ENCODE measurements around the gene WNK2. TPM values are rescaled to one million over a fixed set of nuclear protein-coding genes. Genes with fewer than 3 reads are reported as not detected.

WNK2 gene
- total RNA-seq, 1 experiment from 2014 or later: not detected

GRCh38 chr9:93185266-93186214 lies 1.6 kb downstream of the WNK2 start:
- no peak for DNase-seq (ENCODE audit: low spot score)

- no peak for DNase-seq (ENCODE audit: low spot score)
Measured at GRCh38 chr9:93186215-93186945, 2.4 kb downstream of the WNK2 start.

GRCh38 chr9:93187047-93187446 lies 3.1 kb downstream of the WNK2 start:
- no peak for DNase-seq (ENCODE audit: low spot score)

GRCh38 chr9:93187574-93187973 lies 3.6 kb downstream of the WNK2 start:
- DNase-seq (ENCODE audit: low spot score): no peak

GRCh38 chr9:93188426-93189368 lies 4.8 kb downstream of the WNK2 start:
- DNase-seq (ENCODE audit: low spot score): no peak

- DNase-seq (ENCODE audit: low spot score): no peak
Measured at GRCh38 chr9:93189369-93190132, 5.6 kb downstream of the WNK2 start.

GRCh38 chr9:93190133-93190525 lies 6.2 kb downstream of the WNK2 start:
- DNase-seq (ENCODE audit: low spot score): no peak

GRCh38 chr9:93190656-93191353 lies 6.9 kb downstream of the WNK2 start:
- no peak for DNase-seq (ENCODE audit: low spot score)

- DNase-seq (ENCODE audit: low spot score): no peak
Measured at GRCh38 chr9:93191354-93191660, 7.4 kb downstream of the WNK2 start.

- no peak for DNase-seq (ENCODE audit: low spot score)
Measured at GRCh38 chr9:93192721-93193387, 8.9 kb downstream of the WNK2 start.

GRCh38 chr9:93193388-93194220 lies 9.7 kb downstream of the WNK2 start:
- DNase-seq (ENCODE audit: low spot score): no peak

GRCh38 chr9:93194221-93194625 lies 10.3 kb downstream of the WNK2 start:
- DNase-seq (ENCODE audit: low spot score): no peak

- no peak for DNase-seq (ENCODE audit: low spot score)
Measured at GRCh38 chr9:93194641-93195040, 10.7 kb downstream of the WNK2 start.

- no peak for DNase-seq (ENCODE audit: low spot score)
Measured at GRCh38 chr9:93196096-93197055, 12.4 kb downstream of the WNK2 start.

GRCh38 chr9:93197670-93198069 lies 13.7 kb downstream of the WNK2 start:
- no peak for DNase-seq (ENCODE audit: low spot score)

GRCh38 chr9:93198117-93198837 lies 14.3 kb downstream of the WNK2 start:
- DNase-seq (ENCODE audit: low spot score): no peak
